ENCODE data around the gene RELN. TPM values are rescaled to one million over a fixed set of nuclear protein-coding genes. Genes with fewer than 3 reads are reported as not detected.

Gene RELN
- total RNA-seq, 2 experiments from 2014 or later = not detected

DNA sequence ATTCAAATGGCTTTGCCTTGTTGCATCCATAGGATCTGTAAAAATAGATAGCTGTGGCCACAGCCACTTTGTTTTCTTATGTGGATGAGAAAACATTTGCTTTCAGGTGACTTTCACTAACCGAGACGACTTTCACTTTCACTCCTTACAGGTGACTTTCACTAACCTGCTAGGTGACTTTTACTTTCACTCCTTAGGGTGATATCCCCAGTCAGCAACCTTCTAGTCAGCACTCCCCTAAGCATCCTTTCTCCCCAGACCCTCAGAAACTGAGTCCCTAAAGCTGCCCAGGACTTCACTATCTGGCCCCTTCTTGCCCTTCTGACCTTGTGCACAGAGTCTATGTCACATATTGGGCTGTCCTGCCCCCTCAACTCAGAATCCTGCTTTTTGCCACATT, 177.5 kb downstream of the RELN start:
- Mint-ChIP-seq H3K4me1 (peaks cover 19% of the 10 kb centered on the region), H3K4me3 (no peak overlapping the region), H3K9me3 (ENCODE audit: low read depth) (no peaks in the 10 kb centered on the region), H3K27me3 (peaks cover 5% of the 10 kb centered on the region), H3K36me3 (ENCODE audit: low read depth) (no peaks in the 10 kb centered on the region), H3K27ac (no peak overlapping the region)
- DNase-seq (peak; percentile 7), ATAC-seq (peak; percentile 66)
- CTCF ChIA-PET = no interaction called here
- intact Hi-C loops (cut with DNase I, micrococcal nuclease) = no loop called here
- POLR2A ChIA-PET = interaction anchor here (0.6 kb wide), 1 partner anchor 20 kb away, joined by 5 read pairs; no protein-coding TSS in a partner anchor

DNA sequence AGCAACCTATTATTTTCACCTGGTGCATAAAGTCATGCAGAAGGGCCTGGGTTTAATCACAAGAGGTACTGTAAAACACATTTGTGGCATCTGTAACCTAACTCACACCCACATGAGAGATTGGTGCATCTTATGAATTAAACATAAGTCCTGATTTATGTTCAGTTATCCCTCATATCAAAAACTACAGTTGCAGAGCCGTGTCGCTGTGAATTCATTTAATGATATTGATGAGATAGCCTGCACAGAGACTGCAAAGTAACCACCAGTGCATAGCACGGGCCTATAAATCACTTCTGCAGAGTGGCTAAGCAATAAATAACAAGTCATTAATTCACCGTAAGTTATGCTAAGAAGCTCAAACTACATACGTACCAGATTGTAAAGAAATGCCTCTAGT, 178.2 kb downstream of the RELN start:
- no peaks in the 10 kb centered on the region for H3K9me3 Mint-ChIP-seq (ENCODE audit: low read depth)
- POLR2A ChIA-PET = no interaction called here
- DNase-seq (no peak), ATAC-seq (no peak)
- H3K27me3 Mint-ChIP-seq = peaks cover 2% of the 10 kb centered on the region
- peaks cover 19% of the 10 kb centered on the region for H3K4me1 Mint-ChIP-seq
- H3K36me3 Mint-ChIP-seq (ENCODE audit: low read depth) = no peaks in the 10 kb centered on the region
- no peak overlapping the region for H3K27ac Mint-ChIP-seq
- CTCF ChIA-PET = no interaction called here
- no peak overlapping the region for H3K4me3 Mint-ChIP-seq
- intact Hi-C loops (cut with DNase I, micrococcal nuclease) = no loop called here

DNA sequence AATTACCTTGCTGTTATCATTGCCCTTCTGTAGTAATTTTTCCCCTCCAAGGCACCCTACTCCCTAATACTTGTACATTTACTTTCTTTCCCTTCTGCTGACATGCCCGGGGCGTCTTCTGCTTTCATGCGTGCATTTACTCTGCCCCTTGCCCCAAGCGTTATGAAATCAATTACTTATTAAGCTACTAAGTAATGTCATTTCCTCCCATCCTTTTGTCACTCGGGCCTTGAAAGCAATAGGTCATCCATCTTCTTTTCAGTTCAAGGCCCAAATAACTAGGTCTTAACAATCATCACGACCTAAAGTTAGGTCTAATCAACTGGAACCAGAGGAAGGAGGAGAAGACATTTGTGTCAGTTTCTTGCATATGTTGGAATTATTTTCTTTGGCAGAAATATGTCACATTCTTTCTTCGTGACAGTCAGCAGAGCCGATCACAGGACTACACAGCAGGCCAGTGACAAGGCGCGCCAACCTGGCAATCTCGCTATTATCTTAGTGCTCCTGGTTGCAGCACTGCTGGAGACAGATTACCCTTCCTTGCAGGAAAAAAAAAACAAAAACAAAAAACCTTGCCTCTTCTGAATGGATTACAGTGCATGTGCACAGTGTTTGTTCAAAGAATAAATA, 179.2 kb downstream of the RELN start:
- H3K36me3 Mint-ChIP-seq (ENCODE audit: low read depth) = no peaks in the 10 kb centered on the region
- H3K27me3 Mint-ChIP-seq = no peaks in the 10 kb centered on the region
- ATAC-seq (no peak), DNase-seq (no peak)
- ChIA-PET CTCF (no interaction called here), POLR2A (no interaction called here)
- no peaks in the 10 kb centered on the region for H3K9me3 Mint-ChIP-seq (ENCODE audit: low read depth)
- intact Hi-C loops (cut with DNase I, micrococcal nuclease) = no loop called here
- peaks cover 19% of the 10 kb centered on the region for H3K4me1 Mint-ChIP-seq
- no peak overlapping the region for H3K4me3 Mint-ChIP-seq
- H3K27ac Mint-ChIP-seq = no peak overlapping the region

- no peaks in the 10 kb centered on the region for H3K36me3 Mint-ChIP-seq (ENCODE audit: low read depth)
- POLR2A ChIA-PET = no interaction called here
- H3K4me3 Mint-ChIP-seq = no peak overlapping the region
- no peaks in the 10 kb centered on the region for H3K9me3 Mint-ChIP-seq (ENCODE audit: low read depth)
- H3K4me1 Mint-ChIP-seq = peaks cover 19% of the 10 kb centered on the region
- intact Hi-C loops (cut with DNase I, micrococcal nuclease) = no loop called here
- DNase-seq (no peak), ATAC-seq (no peak)
- no peak overlapping the region for H3K27ac Mint-ChIP-seq
- CTCF ChIA-PET = no interaction called here
- no peaks in the 10 kb centered on the region for H3K27me3 Mint-ChIP-seq
These were observed 180.0 kb downstream of the RELN start for GRCh38 chr7:103809229-103809994.

- H3K9me3 Mint-ChIP-seq (ENCODE audit: low read depth) = no peaks in the 10 kb centered on the region
- POLR2A ChIA-PET = no interaction called here
- no peak for ATAC-seq
These were observed 184.1 kb downstream of the RELN start for GRCh38 chr7:103805346-103805745.

GRCh38 chr7:103803631-103804030, 185.8 kb downstream of the RELN start:
- Mint-ChIP-seq H3K36me3 (ENCODE audit: low read depth) (no peaks in the 10 kb centered on the region), H3K27ac (no peak overlapping the region)
- ATAC-seq = no peak

More at GRCh38 chr7:103805346-103805745, 184.1 kb downstream of the RELN start:
- DNase-seq = no peak
- CTCF ChIA-PET = interaction anchor here (0.8 kb wide), 1 partner anchor 16 kb away, joined by 3 read pairs; no protein-coding TSS in a partner anchor
- H3K4me1 Mint-ChIP-seq = peaks cover 5% of the 10 kb centered on the region
- intact Hi-C loops (cut with DNase I, micrococcal nuclease) = no loop called here
- no peak overlapping the region for H3K4me3 Mint-ChIP-seq
- no peak overlapping the region for H3K27ac Mint-ChIP-seq
- peaks cover 2% of the 10 kb centered on the region for H3K27me3 Mint-ChIP-seq
- H3K36me3 Mint-ChIP-seq (ENCODE audit: low read depth) = no peaks in the 10 kb centered on the region

DNA sequence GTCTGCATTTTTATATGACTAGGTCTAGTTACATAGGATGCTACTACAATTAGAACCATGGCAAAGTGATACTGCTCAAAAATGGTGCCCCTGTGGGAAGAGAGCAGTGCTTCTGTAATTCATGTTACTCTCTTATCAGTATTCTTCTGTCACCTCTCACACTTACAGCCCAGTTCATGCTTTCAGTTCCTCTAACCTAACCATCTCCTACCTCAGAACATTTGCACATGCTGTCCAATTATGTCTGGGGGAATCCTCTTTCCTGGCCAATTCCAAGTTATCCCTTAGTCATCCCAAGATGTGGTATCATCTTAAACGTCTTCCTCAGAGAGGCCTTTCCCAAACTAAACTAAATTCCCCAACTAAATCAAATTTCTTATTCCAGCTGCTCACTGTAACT, 190.2 kb downstream of the RELN start:
- no peaks in the 10 kb centered on the region for H3K9me3 Mint-ChIP-seq (ENCODE audit: low read depth)
- ChIA-PET CTCF (no interaction called here), POLR2A (no interaction called here)
- H3K4me3 Mint-ChIP-seq = no peak overlapping the region
- ATAC-seq (no peak), DNase-seq (no peak)
- H3K36me3 Mint-ChIP-seq (ENCODE audit: low read depth) = no peaks in the 10 kb centered on the region
- no peaks in the 10 kb centered on the region for H3K4me1 Mint-ChIP-seq
- H3K27me3 Mint-ChIP-seq = peaks cover 5% of the 10 kb centered on the region
- intact Hi-C loops (cut with DNase I, micrococcal nuclease) = no loop called here
- H3K27ac Mint-ChIP-seq = no peak overlapping the region

More at GRCh38 chr7:103803631-103804030, 185.8 kb downstream of the RELN start:
- H3K4me1 Mint-ChIP-seq = no peaks in the 10 kb centered on the region
- CTCF ChIA-PET = interaction anchor here (0.6 kb wide), 1 partner anchor 89 kb away, joined by 3 read pairs; no protein-coding TSS in a partner anchor
- no peaks in the 10 kb centered on the region for H3K9me3 Mint-ChIP-seq (ENCODE audit: low read depth)
- peaks cover 5% of the 10 kb centered on the region for H3K27me3 Mint-ChIP-seq
- no peak for DNase-seq
- no peak overlapping the region for H3K4me3 Mint-ChIP-seq
- intact Hi-C loops (cut with DNase I, micrococcal nuclease) = no loop called here
- POLR2A ChIA-PET = no interaction called here

DNA sequence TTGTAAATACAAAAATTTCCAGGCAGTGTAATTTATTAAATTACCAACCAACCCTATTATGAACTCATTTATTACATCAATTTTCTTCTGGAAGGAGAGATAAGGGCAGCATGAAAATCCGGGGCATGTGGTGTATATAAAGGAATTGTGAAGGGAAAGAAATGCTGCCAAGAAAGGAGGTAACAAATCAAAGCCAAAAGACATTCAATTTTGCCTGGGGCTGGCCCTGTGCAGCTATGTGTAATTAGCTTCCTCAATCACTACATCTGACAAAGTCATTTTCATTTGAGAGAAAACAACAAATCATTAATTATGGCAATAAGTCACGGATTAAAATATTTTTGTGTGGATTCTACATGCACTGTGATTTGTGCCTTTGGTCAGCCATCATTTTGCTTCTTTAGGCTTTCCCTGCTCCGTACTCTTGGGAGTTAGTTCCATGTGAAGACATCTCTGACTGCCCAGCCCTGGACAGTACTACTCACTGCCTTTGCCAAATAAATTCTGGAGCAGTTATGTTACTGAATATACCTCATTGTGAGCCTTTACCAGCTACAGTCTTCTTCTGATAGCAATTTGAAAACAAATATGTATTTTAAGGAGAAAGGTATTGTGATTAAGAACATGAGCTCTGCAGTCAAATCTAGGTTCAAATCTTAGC, 191.7 kb downstream of the RELN start:
- Mint-ChIP-seq H3K4me1 (no peaks in the 10 kb centered on the region), H3K27ac (no peak overlapping the region), H3K4me3 (no peak overlapping the region), H3K27me3 (peaks cover 5% of the 10 kb centered on the region), H3K9me3 (ENCODE audit: low read depth) (no peaks in the 10 kb centered on the region), H3K36me3 (ENCODE audit: low read depth) (no peaks in the 10 kb centered on the region)
- POLR2A ChIA-PET = no interaction called here
- CTCF ChIA-PET = no interaction called here
- intact Hi-C loops (cut with DNase I, micrococcal nuclease) = no loop called here
- DNase-seq (no peak), ATAC-seq (no peak)

GRCh38 chr7:103796327-103796962, 193.0 kb downstream of the RELN start:
- Mint-ChIP-seq H3K4me3 (no peak overlapping the region), H3K27ac (no peak overlapping the region), H3K36me3 (ENCODE audit: low read depth) (no peaks in the 10 kb centered on the region), H3K4me1 (no peaks in the 10 kb centered on the region), H3K9me3 (ENCODE audit: low read depth) (no peaks in the 10 kb centered on the region), H3K27me3 (peaks cover 5% of the 10 kb centered on the region)
- intact Hi-C loops (cut with DNase I, micrococcal nuclease) = no loop called here
- ATAC-seq (no peak), DNase-seq (no peak)
- ChIA-PET CTCF (no interaction called here), POLR2A (no interaction called here)

GRCh38 chr7:103795787-103796186, 193.7 kb downstream of the RELN start:
- no peak for ATAC-seq
- H3K27me3 Mint-ChIP-seq = peaks cover 4% of the 10 kb centered on the region
- no peak overlapping the region for H3K4me3 Mint-ChIP-seq
- intact Hi-C loops (cut with DNase I, micrococcal nuclease) = no loop called here
- H3K4me1 Mint-ChIP-seq = no peaks in the 10 kb centered on the region
- H3K9me3 Mint-ChIP-seq (ENCODE audit: low read depth) = no peaks in the 10 kb centered on the region
- DNase-seq = no peak
- POLR2A ChIA-PET = no interaction called here
- H3K36me3 Mint-ChIP-seq (ENCODE audit: low read depth) = no peaks in the 10 kb centered on the region
- H3K27ac Mint-ChIP-seq = no peak overlapping the region
- CTCF ChIA-PET = no interaction called here

GRCh38 chr7:103795107-103795506, 194.4 kb downstream of the RELN start:
- ChIA-PET POLR2A (no interaction called here), CTCF (no interaction called here)
- DNase-seq = no peak
- no peak overlapping the region for H3K4me3 Mint-ChIP-seq
- peaks cover 3% of the 10 kb centered on the region for H3K27me3 Mint-ChIP-seq
- no peak overlapping the region for H3K27ac Mint-ChIP-seq
- no peaks in the 10 kb centered on the region for H3K36me3 Mint-ChIP-seq (ENCODE audit: low read depth)
- H3K9me3 Mint-ChIP-seq (ENCODE audit: low read depth) = no peaks in the 10 kb centered on the region
- intact Hi-C loops (cut with DNase I, micrococcal nuclease) = no loop called here
- no peaks in the 10 kb centered on the region for H3K4me1 Mint-ChIP-seq
- no peak for ATAC-seq

- intact Hi-C loops (cut with DNase I, micrococcal nuclease) = no loop called here
- Mint-ChIP-seq H3K4me1 (no peaks in the 10 kb centered on the region), H3K9me3 (ENCODE audit: low read depth) (no peaks in the 10 kb centered on the region), H3K27ac (no peak overlapping the region), H3K27me3 (peaks cover 2% of the 10 kb centered on the region), H3K36me3 (ENCODE audit: low read depth) (no peaks in the 10 kb centered on the region), H3K4me3 (no peak overlapping the region)
- ChIA-PET CTCF (no interaction called here), POLR2A (no interaction called here)
- DNase-seq (no peak), ATAC-seq (no peak)
These were observed 195.0 kb downstream of the RELN start for GRCh38 chr7:103794424-103794823.

All from activated CD4-positive, alpha-beta T cell treated with anti-CD3 and anti-CD28 coated beads for 36 hours (primary cell).